ENCODE data around the gene PSMD1. TPM values are rescaled to one million over a fixed set of nuclear protein-coding genes. Genes with fewer than 3 reads are reported as not detected.
"Not testable (repeated sequence)": the region's sequence is repeated elsewhere in the genome, so short reads cannot be mapped to it uniquely, and the experiment has no call there.

Gene PSMD1
- polyA plus RNA-seq, 1 donor from 2014 or later: 83.8 TPM

DNA sequence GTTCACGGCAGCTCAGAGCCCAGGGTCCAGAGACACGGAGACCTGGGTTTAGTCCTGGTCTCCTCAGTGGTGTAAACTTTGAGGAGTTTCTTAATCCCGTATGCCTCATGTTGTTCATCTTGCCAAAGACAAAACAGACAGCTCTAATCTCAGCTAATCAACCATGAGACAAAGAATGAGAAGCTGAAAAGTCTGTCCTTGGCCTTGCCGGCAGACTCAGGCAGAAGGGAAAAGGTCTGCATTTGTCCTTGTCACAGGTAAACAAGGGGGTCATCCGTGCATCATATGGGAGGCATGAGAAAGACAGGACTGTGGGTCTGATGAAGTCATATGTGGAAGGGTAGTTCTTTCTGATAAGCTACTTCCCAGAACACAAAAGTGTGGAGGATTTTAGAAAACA is 139.9 kb downstream of the PSMD1 start:
- Histone ChIP-seq H3K4me2 (ENCODE audit: low read length) (no peak overlapping the region), H3K9ac (ENCODE audit: low read length) (no peak overlapping the region), H2AFZ (ENCODE audit: low read depth, low read length) (no peak overlapping the region), H3K27me3 (ENCODE audit: insufficient read depth, low read depth, low read length) (no peaks in the 10 kb centered on the region), H3F3A (ENCODE audit: insufficient read depth, low read length, poor library complexity, severe bottlenecking) (no peaks in the 10 kb centered on the region), H3K4me3 (ENCODE audit: low read length) (no peak overlapping the region), H4K20me1 (ENCODE audit: insufficient read depth) (no peaks in the 10 kb centered on the region), H3K79me2 (replicated peaks; ENCODE audit: insufficient read depth, low read length) (peaks cover 12% of the 10 kb centered on the region), H3K27ac (ENCODE audit: low read length) (no peak overlapping the region), H3K36me3 (ENCODE audit: insufficient read depth, low read length) (no peaks in the 10 kb centered on the region), H3K9me3 (ENCODE audit: low read length) (no peaks in the 10 kb centered on the region), H3K9me2 (ENCODE audit: insufficient read depth, low read length) (no peaks in the 10 kb centered on the region)
- TF ChIP-seq MXI1 (conservative IDR thresholded peaks at IDR 0.05; ENCODE audit: poor library complexity, severe bottlenecking): no peak

DNA sequence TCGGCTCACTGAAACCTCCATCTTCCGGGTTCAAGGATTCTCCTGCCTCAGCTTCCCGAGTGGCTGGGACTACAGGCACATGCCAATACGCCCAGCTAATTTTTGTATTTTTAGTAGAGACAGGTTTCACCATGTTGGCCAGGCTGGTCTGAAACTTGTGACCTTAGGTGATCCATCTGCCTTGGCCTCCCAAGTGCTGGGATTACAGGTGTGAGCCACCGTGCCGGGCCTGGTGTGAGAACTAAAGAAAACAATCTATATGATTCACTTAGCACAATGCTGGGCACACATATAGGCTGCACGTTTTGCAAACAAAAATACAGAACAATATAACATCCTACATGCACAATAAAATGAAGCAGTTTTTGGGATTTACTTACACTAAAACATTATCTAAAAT is 140.5 kb downstream of the PSMD1 start:
- not testable (repeated sequence) for H3K4me2 ChIP-seq (ENCODE audit: low read length); H3K9me3 ChIP-seq (ENCODE audit: low read length); H4K20me1 ChIP-seq (ENCODE audit: insufficient read depth); H3K4me3 ChIP-seq (ENCODE audit: low read length); H3F3A ChIP-seq (ENCODE audit: insufficient read depth, low read length, poor library complexity, severe bottlenecking); H3K36me3 ChIP-seq (ENCODE audit: insufficient read depth, low read length); H3K27me3 ChIP-seq (ENCODE audit: insufficient read depth, low read depth, low read length); H2AFZ ChIP-seq (ENCODE audit: low read depth, low read length); H3K9ac ChIP-seq (ENCODE audit: low read length); H3K9me2 ChIP-seq (ENCODE audit: insufficient read depth, low read length); H3K27ac ChIP-seq (ENCODE audit: low read length)
- H3K79me2 ChIP-seq (replicated peaks; ENCODE audit: insufficient read depth, low read length): peaks cover 12% of the 10 kb centered on the region

DNA sequence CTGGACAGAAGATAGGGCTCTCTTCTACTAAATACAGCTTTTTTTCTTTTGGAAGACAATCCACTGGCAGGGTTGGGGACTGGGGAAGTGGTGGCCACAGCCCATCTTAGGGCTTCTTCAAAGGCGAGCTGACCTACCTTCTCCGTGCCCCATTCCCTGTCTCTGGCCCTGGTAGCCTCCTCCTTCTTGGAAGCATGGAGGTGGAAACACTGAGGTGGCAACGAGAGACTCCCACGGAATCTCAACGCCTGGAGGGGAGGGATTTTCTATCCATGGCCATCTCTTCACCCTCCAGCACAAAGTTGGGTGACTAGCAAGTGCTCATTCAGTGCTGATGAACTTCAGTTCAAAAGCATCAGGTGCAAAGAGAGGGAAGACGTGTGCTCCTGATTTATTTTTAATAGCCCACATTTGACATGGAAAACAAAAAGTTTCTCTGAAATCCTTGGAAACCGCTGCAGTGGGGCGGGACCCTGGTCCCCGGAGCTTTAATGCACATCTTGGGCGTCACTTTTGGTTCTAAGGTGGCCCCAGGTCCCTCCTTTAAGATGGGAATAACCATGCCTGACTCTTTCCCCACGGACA is 141.1 kb downstream of the PSMD1 start:
- Histone ChIP-seq H3K4me3 (ENCODE audit: low read length) (peak overlapping the region; percentile 92), H3K27ac (ENCODE audit: low read length) (no peak overlapping the region), H3K36me3 (ENCODE audit: insufficient read depth, low read length) (no peaks in the 10 kb centered on the region), H2AFZ (ENCODE audit: low read depth, low read length) (peak overlapping the region; percentile 80), H3K27me3 (ENCODE audit: insufficient read depth, low read depth, low read length) (no peaks in the 10 kb centered on the region), H4K20me1 (ENCODE audit: insufficient read depth) (no peaks in the 10 kb centered on the region), H3F3A (ENCODE audit: insufficient read depth, low read length, poor library complexity, severe bottlenecking) (no peaks in the 10 kb centered on the region), H3K4me2 (ENCODE audit: low read length) (peak overlapping the region; percentile 78), H3K9me3 (ENCODE audit: low read length) (no peaks in the 10 kb centered on the region), H3K79me2 (replicated peaks; ENCODE audit: insufficient read depth, low read length) (peaks cover 12% of the 10 kb centered on the region), H3K9ac (ENCODE audit: low read length) (peak overlapping the region; percentile 77), H3K9me2 (ENCODE audit: insufficient read depth, low read length) (no peaks in the 10 kb centered on the region)
- TF ChIP-seq RAD21 (conservative IDR thresholded peaks at IDR 0.05): no peak
- TF ChIP-seq, protein P1, sequence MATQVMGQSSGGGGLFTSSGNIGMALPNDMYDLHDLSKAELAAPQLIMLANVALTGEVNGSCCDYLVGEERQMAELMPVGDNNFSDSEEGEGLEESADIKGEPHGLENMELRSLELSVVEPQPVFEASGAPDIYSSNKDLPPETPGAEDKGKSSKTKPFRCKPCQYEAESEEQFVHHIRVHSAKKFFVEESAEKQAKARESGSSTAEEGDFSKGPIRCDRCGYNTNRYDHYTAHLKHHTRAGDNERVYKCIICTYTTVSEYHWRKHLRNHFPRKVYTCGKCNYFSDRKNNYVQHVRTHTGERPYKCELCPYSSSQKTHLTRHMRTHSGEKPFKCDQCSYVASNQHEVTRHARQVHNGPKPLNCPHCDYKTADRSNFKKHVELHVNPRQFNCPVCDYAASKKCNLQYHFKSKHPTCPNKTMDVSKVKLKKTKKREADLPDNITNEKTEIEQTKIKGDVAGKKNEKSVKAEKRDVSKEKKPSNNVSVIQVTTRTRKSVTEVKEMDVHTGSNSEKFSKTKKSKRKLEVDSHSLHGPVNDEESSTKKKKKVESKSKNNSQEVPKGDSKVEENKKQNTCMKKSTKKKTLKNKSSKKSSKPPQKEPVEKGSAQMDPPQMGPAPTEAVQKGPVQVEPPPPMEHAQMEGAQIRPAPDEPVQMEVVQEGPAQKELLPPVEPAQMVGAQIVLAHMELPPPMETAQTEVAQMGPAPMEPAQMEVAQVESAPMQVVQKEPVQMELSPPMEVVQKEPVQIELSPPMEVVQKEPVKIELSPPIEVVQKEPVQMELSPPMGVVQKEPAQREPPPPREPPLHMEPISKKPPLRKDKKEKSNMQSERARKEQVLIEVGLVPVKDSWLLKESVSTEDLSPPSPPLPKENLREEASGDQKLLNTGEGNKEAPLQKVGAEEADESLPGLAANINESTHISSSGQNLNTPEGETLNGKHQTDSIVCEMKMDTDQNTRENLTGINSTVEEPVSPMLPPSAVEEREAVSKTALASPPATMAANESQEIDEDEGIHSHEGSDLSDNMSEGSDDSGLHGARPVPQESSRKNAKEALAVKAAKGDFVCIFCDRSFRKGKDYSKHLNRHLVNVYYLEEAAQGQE (IDR thresholded peaks at IDR 0.05; ENCODE audit: borderline replicate concordance): no peak
- TF ChIP-seq SMC3 (conservative IDR thresholded peaks at IDR 0.05; ENCODE audit: poor library complexity): no peak
- TF ChIP-seq EZH2 (IDR thresholded peaks at IDR 0.05; ENCODE audit: borderline replicate concordance, insufficient read depth, low read length, poor library complexity, severe bottlenecking): no peak
- no peak for TF ChIP-seq MXI1 (conservative IDR thresholded peaks at IDR 0.05; ENCODE audit: poor library complexity, severe bottlenecking)
- no peak for TF ChIP-seq EP300 (conservative IDR thresholded peaks at IDR 0.05; ENCODE audit: poor library complexity, severe bottlenecking)
- TF ChIP-seq TAF1 (IDR thresholded peaks at IDR 0.05; ENCODE audit: low read depth): no peak
- TF ChIP-seq, protein P2, sequence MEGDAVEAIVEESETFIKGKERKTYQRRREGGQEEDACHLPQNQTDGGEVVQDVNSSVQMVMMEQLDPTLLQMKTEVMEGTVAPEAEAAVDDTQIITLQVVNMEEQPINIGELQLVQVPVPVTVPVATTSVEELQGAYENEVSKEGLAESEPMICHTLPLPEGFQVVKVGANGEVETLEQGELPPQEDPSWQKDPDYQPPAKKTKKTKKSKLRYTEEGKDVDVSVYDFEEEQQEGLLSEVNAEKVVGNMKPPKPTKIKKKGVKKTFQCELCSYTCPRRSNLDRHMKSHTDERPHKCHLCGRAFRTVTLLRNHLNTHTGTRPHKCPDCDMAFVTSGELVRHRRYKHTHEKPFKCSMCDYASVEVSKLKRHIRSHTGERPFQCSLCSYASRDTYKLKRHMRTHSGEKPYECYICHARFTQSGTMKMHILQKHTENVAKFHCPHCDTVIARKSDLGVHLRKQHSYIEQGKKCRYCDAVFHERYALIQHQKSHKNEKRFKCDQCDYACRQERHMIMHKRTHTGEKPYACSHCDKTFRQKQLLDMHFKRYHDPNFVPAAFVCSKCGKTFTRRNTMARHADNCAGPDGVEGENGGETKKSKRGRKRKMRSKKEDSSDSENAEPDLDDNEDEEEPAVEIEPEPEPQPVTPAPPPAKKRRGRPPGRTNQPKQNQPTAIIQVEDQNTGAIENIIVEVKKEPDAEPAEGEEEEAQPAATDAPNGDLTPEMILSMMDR (IDR thresholded peaks at IDR 0.05; ENCODE audit: poor library complexity, severe bottlenecking): no peak
